Kidney capillary endothelial cell (primary cell): ENCODE results near the gene FANCC.

Experiments used
- DNase-seq: peaks from one replicate; pipeline ENCODE4 v3.0.0-alpha.2; 2018; ENCODE audit warnings: low spot score

FANCC gene

GRCh38 chr9:95189251-95190098 lies 128.0 kb downstream of the FANCC start:
- peak; percentile 35 for DNase-seq

GRCh38 chr9:95188459-95188858 lies 129.1 kb downstream of the FANCC start:
- peak; percentile 25 for DNase-seq

- DNase-seq: no peak
These were observed 131.6 kb downstream of the FANCC start for GRCh38 chr9:95185956-95186355.

GRCh38 chr9:95182854-95183563 lies 134.5 kb downstream of the FANCC start:
- no peak for DNase-seq

GRCh38 chr9:95181835-95182234 lies 135.7 kb downstream of the FANCC start:
- no peak for DNase-seq

- DNase-seq: no peak
These were observed 136.2 kb downstream of the FANCC start for GRCh38 chr9:95181226-95181818.

- no peak for DNase-seq
These were observed 139.9 kb downstream of the FANCC start for GRCh38 chr9:95177617-95178016.

GRCh38 chr9:95176755-95177319 lies 140.7 kb downstream of the FANCC start:
- no peak for DNase-seq

- no peak for DNase-seq
These were observed 142.0 kb downstream of the FANCC start for GRCh38 chr9:95175523-95175922.

GRCh38 chr9:95174038-95174437 lies 143.5 kb downstream of the FANCC start:
- no peak for DNase-seq

- no peak for DNase-seq
These were observed 145.9 kb downstream of the FANCC start for GRCh38 chr9:95171596-95171995.

- DNase-seq: peak; percentile 64
These were observed 146.5 kb downstream of the FANCC start for GRCh38 chr9:95171001-95171400.

GRCh38 chr9:95167998-95168397 lies 149.5 kb downstream of the FANCC start:
- peak; percentile 53 for DNase-seq

- no peak for DNase-seq
These were observed 152.5 kb downstream of the FANCC start for GRCh38 chr9:95165004-95165403.

- no peak for DNase-seq
These were observed 159.9 kb downstream of the FANCC start for GRCh38 chr9:95157481-95158151.

GRCh38 chr9:95156074-95156473 lies 161.4 kb downstream of the FANCC start:
- no peak for DNase-seq

- DNase-seq: no peak
These were observed 162.3 kb downstream of the FANCC start for GRCh38 chr9:95155220-95155619.

- DNase-seq: no peak
These were observed 166.6 kb downstream of the FANCC start for GRCh38 chr9:95150903-95151302.

GRCh38 chr9:95148208-95148520 lies 169.3 kb downstream of the FANCC start:
- DNase-seq: no peak

- DNase-seq: no peak
These were observed 169.9 kb downstream of the FANCC start for GRCh38 chr9:95147452-95148207.
